GM18873 (cell line): Measurements from ENCODE around the gene LRRC25.

Experiments
- ATAC-seq: cut with Tn5 transposase; IDR thresholded peaks from one replicate; pipeline ENCODE4 v1.9.1; 2021; ENCODE audit warnings: mild to moderate bottlenecking, moderate library complexity, moderate number of reproducible peaks; ENCODE audit not compliant: unreplicated experiment, low FRiP score

The LRRC25 gene

DNA sequence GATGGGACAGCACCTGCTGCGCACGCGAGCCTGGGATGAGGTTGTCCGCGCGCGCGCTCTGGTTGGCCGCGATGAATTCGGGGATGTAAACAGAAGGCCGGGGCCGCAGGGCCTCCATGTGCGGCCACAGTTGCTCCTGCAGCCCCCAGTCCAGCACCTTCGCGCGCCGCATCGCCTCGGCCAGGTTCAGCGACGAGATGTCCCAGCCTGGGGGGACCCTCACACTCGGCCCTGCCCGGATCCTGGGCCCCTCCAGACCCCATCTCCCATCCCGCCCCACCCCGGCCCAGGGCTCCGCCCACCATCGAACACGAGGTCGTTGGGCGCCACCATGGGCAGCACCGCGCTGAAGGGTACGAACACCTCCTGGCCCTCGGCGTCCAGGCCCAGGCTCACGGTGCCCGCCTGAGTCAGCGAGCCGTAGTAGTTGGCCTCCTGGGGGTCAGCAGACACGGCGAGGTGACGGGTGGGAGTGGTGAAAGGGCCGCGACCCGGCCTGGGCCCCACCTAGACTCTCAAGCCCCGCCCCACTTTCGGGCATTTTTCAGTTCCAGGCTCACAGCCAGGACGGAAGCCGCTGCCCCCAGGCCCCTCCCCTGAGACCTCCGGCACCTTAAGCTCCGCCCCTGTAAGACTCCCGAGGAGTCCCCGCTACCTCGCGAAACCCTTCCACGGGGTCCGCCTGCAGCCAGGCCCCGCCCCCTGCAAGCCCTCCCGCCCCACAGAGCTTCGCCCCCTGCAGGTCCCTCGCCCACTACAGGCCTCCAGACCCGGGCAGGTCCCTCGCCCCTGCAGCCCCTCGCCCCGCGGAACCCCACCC lies 39.5 kb upstream of the LRRC25 start:
- no peak for ATAC-seq

- ATAC-seq, result no peak
Observed at GRCh38 chr19:18435842-18436670, 38.6 kb upstream of the LRRC25 start.

GRCh38 chr19:18435178-18435841 lies 37.9 kb upstream of the LRRC25 start:
- ATAC-seq, result no peak

DNA sequence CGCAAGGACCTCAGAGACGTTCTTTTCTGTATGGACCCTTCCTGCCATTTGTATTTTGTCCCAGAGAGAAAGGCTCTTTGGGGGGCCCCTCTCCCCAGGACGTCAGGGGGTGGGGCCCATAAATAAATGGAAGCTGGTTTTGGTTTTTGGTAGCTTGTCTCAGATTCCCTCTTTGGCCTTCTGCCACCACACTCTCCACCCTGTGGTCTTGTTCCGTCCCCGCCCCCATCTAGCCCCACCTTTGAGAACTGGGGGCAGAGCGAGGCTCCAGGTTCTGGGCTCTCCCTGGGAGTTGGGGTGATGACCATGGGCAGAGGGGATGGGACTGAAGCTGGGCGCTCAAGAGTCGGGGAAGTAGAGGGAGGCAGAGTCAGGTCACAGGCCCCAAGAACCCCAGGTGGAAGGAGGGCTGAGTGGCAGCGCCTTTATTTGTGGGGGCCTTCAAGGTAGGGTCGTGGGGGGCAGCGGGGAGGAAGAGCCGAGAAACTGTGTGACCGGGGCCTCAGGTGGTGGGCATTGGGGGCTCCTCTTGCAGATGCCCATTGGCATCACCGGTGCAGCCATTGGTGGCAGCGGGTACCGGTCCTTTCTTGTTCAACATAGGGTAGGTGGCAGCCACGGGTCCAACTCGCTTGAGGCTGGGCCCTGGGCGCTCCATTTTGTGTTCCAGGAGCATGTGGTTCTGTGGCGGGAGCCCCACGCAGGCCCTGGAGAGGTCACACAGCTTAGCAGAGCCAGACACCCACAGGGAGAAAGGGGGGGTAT lies 37.2 kb upstream of the LRRC25 start:
- ATAC-seq, result no peak

DNA sequence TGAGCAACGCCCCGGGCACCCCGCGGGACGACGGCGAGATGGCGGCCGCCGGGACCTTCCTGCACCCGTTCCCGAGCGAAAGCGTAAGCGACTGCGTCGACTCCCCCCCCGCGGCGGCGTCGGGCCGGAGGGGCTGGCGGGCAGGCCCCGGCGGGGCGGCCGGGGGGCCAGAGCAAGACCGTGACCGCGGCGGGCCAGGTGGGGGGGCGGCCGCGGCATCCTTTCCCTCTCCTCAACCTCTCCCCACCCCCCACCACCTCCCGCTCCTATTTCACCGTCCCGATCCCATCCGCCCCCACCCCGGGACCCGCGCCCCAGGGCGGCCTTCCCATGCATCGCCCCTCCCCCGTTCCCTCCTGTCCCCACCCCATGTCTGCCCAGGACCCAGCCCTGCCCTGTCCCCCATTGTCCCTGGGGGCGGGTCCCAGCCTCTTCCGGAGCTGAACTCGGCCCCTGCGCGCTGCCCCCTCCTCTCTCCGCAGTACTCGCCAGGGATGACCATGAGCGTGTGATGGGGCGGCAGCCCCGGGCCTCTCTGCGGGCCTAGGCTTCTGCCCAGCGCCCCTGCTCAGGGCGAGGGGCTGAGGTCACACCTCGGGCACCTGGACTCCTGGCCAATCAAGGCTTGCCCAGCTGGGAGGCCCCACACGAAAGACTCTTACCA lies 36.4 kb upstream of the LRRC25 start:
- ATAC-seq, result no peak

DNA sequence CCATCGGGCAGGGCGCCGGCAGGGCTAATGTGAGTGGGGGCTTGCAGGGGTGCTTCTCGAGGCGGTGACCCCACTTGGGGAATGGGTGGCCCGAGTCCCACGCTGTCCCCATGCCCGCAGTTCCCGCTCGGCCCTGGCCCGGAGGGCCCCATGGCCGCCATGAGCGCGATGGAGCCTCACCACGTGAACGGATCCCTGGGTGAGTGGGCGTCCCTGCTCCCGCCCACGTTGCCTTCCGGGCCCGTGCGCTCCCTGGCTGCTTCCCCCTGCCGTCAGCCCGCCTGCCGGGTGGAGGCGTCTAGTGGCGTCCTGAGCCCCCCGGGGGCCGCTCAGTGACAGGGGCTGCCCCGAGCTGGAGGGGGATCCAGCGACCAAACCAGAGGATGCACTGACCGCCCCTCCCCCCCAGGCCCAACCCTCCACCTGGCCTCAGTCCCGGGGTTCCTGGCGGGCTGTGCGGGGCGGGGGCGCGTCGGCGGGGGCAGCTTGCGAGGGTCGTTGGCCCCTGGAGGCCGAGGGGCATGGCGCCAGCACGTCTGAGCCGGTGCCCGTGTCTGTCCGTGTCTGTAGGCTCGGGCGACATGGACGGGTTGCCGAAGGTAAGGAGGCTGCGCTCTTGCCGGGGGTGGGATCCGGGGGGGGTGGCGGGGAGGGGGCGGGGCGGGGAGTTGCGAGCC lies 35.7 kb upstream of the LRRC25 start:
- no peak for ATAC-seq

- no peak for ATAC-seq
Observed at GRCh38 chr19:18432275-18433014, 35.0 kb upstream of the LRRC25 start.

GRCh38 chr19:18431351-18432197 lies 34.2 kb upstream of the LRRC25 start:
- ATAC-seq, result no peak

DNA sequence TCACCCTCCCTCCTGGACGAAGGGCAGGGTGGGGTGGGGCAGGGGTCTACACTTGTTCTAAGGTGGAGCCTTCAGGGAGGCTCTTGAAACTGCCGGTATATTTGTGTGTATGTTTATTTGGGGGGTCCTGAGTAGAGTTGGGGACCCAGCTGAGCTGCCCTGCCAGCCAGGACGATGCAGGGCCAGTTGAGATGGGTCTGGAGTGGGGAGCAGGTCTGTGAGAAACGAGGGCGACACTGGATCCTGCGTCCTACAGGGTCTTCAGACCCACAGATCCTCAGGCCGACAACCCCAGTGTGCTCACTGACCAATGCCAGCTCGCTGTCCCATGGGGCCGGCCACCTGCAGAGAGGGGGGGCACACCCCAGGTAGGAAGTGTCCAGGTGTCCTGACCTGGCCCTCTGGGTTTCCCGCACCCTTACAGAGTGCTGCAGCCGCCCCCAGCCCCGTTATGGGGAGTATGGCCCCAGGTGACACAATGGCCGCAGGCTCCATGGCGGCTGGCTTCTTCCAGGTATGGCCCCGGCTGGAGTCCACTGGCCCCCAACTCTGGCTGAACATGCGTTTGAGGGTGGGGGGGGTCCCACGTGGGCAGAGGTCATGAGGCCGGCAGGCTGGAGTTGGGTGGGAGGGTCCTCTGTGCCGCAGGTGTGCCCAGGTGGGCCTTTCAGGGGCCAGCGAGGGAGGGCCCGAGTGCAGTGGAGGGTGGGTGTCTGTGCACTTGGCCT lies 33.2 kb upstream of the LRRC25 start:
- ATAC-seq, result no peak

DNA sequence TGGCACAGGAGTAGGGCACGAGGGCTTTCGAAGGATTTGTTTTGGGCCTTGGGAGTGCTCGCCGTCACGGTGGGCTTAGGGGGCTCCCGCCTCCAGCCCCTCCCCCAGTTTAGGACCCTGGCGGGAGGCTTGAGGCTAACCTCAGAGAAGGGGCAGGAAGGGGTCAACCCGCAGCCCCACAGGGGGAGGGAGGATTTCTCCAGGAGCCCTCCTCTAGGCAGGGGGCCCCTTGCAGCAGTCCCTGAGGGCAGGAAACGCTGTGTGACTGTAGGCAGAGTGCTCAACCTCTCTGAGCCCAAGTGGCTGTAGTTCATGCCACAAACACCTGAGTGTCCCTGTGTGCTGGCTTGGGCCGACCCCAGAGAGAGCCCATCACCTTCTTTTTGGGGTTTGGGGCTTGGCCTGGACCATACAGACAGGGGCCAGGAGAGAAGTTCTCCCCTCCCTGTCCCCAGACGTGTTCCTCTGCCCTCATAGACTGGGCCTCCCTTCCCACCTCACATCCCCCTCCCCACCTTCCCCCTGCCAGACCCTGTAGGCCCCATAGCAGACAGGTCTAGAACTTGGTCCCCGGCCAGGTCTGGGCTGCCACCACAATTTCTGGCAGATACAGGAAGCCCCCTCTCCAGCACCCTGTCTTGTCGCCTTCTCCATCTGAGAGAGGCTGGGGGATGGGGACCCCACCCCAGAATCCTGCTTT lies 32.4 kb upstream of the LRRC25 start:
- ATAC-seq, result no peak

DNA sequence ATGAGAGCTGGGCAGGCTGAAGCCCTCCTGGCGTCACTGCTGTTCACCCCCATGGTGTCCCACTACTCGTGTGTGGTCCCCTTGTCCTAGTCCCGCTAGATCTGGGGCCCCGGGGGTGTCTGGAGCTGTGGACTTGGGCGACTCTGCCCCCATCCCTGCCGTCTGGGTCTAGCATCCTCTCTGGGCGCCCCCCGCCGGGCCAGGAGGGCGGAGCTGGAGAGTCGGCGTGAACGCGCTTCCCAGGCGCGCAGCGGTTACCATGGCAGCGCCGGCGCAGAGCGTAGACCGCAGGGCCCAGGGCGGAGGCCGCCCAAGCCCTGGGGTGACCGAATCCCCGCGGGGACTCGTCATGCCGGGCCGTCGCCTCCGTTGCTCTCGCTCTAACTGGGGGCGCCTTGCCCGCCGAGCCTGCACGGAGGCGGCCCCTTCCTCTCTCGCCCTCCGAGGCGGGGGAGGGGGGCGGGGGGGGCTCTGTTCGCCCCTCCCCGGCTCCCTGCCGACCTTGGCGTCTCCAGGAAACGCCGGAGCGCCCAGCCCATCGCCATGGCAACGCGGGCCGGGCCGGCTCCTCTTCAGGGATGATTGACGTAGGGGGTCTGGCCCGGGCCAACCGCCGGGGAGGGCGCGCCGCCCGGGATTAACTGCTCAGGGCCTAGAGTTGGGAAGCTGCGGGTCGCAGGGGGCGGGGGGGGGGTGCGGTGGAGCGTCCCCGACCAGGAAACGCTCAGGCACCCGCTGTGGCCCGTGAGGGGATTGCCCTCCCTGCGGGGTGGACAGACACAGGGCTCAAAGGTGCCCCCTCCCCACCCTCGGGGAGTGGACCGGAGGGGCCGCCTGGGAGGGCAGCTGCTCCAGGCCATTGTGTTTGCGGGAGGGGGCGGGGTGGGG lies 31.6 kb upstream of the LRRC25 start:
- no peak for ATAC-seq

- ATAC-seq, result no peak
Observed at GRCh38 chr19:18428173-18428786, 30.9 kb upstream of the LRRC25 start.

DNA sequence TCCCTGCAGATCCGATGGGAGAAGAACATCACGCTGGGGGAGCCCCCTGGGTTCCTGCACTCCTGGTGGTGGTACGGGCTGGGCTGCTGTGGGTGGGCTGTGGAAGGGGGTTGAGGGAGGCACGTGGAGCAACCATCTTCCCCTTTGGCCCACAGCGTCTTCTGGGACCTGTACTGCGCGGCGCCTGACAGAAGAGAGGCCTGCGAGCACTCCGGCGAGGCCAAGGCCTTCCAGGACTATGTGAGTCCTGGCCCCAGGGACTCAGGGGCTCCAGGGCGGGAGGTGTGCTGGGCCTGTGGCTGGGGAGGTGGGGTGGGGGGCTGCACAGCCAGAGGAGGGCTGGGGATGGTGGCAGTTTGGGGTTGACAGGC lies 30.3 kb upstream of the LRRC25 start:
- no peak for ATAC-seq

GRCh38 chr19:18427080-18427742 lies 29.8 kb upstream of the LRRC25 start:
- no peak for ATAC-seq

- no peak for ATAC-seq
Observed at GRCh38 chr19:18426416-18426767, 29.0 kb upstream of the LRRC25 start.
